NCI-H510A (cell line): Measurements from ENCODE around the gene POLR3K.
"Not testable (repeated sequence)": the region's sequence is repeated elsewhere in the genome, so short reads cannot be mapped to it uniquely, and the experiment has no call there.

Experiments
- DNase-seq: peaks from one replicate; lab custom pipeline; 2025; lab: John Stamatoyannopoulos, UW

POLR3K gene

GRCh38 chr16:42691-43090 lies 10.7 kb downstream of the POLR3K start:
- DNase-seq: no peak

DNA sequence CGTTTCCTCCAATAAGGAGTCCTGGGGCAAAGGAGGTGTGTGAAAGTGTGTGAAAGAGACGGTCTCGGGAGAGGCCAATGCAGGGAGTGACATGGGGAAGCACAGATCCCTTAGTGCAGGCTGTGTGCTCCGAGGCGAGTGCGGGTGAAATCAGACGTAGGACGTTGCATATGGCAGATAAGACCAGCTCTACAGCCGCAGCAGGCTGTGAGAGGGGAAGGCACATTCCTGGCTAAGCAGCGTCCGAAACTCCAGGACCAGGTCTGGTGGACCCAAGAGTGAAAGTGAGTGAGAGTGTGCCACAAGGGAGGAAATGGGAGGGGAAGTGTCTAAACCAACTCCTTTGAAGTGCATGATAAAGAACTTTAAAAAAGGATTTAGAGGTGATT lies 11.3 kb downstream of the POLR3K start:
- no peak for DNase-seq

GRCh38 chr16:41439-42068 lies 11.9 kb downstream of the POLR3K start:
- DNase-seq: no peak

DNA sequence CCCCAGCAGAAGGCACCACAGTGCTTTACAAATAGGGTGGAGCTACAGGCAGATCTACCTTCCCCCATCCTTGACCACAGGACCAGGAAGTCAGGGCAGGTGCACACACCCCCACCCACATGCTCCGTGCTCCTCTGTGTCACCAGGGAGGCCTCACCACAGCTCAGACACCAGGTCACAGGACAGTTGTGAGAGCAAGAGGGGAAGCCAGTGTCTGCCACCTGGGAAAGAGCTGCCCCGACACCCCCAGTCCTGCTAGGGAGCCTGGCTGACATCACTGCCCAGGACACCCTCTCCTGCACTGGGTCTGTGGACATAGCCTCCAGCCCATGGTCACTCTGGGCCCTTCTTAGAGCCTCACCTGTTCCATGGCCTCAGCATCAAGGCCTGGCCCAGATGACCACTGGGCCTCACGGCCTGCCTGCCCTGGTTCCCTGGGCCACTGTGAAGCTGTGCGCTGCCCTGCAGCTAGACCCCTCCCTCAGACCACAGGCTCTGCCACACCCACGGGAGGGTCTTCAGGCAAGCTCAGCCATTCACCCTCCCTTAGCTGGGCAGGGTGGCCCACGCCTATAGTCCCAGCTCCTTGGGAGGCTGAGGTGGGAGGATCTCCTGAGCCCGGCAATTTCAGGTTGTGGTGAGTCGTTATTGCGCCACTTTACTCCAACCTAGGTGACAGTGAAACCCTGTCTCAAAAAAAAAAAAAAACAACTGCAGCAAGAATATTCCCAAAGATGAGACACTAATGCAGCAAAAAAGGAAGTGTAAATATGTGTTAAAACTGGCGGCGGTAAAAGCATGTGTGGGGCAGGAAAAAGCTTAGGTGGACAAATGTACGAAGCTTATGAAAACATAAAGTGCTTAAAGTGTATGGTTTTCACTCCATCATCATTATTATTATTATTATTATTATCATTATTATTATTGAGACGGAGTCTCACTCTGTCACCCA lies 14.2 kb downstream of the POLR3K start:
- DNase-seq: peak; percentile 32

DNA sequence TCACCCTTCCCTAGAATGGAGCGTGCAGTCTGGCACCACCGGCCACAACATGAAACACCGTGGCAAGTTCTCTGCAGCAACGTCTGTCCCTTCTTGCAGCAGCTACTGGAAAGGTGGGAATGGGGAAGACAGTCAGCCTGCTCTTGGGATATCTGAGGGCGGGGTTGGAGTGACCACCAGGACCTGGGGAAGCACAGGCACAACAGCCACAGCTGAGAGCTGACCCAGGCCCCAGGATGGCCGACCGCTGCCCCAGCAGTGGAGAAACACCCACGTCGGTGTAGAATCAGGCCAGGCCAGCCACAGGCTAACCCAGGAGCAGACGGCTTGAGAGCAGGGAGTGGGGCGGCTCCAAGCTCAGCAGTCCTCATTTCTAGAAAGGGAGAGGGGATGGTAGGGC lies 15.2 kb downstream of the POLR3K start:
- not testable (repeated sequence) for DNase-seq

- DNase-seq: no peak
Measured at GRCh38 chr16:37511-37910, 15.9 kb downstream of the POLR3K start.

- no peak for DNase-seq
Measured at GRCh38 chr16:36336-36984, 16.9 kb downstream of the POLR3K start.

GRCh38 chr16:35678-36305 lies 17.6 kb downstream of the POLR3K start:
- DNase-seq: no peak

DNA sequence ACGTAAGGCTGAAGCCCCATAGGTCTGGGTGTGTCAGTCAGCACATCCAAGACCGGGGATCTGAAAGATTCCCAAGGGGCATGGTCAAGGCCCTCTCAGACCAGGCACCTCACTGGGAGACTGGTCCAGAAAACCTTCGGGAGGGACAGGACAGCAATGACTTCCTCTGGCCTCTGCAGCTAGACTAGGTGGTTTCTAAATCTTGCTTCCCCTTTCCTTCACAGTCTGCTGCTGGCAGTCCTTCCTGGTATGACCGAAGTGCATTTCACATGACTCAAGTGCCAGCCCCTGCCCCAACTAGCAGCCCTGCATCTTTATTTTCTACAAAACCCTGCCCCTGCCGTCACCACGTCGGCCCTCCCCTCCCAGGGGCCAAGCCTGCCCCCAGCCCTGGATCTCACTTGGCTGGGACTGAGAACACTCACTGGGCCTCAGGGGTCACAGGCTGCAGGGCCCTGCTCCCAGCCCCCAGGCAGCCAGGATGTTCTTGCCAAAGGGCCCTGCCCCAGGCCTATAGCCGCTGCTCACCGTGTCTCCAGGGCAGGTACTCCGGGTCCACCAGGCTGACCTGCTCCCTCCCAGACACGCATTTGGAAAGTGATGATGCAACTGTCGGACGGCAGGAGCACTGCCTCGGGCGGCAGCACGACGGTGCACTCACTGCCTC lies 18.3 kb downstream of the POLR3K start:
- DNase-seq: no peak

DNA sequence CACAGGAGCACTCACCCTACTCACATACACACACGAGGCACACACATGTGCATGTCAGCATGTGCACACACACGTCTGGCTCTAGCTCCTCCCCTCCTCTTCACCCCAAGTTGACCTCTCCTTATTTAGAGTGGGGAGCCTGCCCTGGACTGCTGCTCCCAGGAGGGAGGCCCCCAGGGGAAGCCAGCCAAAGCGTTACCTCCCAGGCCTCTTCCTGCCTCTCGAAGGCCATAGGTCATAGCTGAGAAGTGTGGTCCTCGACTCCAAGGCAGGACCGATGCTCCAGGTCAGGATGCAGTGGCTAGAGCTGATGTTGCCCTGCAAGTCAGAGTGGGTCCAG lies 18.8 kb downstream of the POLR3K start:
- no peak for DNase-seq

DNA sequence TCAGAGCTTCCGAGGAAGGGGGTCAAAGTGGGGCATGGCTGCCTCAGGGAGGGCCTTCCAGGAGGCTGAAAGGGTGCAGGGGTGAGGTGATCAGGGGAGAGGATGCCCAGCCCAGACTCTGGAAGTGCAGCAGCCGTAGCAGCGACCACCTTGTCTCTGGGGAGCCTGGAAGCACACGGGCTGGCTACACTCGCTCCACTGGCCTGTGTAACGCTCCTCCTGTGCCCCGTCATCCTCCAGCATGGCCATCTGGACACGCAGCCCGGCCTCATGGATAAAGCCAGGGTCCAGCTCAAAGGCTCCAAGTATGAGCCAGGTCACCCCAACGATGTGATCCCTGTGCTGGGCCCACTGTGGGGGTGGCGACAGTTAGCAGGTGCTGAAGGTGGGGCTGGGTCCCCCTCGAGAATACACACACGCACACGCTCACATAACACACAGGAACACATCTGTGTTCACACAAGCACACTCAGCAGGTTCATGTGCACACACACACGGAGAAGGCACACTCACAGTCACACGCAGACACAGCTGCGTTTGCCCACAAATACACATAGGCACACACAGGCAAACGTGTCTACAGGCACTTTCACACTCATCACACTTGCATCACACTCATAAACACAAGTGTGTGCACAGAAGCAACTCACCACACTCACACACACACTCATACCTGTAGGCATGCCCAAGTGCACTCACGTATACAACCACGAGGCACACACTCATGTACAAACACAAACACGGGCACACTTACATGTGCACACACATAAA lies 19.3 kb downstream of the POLR3K start:
- DNase-seq: no peak

DNA sequence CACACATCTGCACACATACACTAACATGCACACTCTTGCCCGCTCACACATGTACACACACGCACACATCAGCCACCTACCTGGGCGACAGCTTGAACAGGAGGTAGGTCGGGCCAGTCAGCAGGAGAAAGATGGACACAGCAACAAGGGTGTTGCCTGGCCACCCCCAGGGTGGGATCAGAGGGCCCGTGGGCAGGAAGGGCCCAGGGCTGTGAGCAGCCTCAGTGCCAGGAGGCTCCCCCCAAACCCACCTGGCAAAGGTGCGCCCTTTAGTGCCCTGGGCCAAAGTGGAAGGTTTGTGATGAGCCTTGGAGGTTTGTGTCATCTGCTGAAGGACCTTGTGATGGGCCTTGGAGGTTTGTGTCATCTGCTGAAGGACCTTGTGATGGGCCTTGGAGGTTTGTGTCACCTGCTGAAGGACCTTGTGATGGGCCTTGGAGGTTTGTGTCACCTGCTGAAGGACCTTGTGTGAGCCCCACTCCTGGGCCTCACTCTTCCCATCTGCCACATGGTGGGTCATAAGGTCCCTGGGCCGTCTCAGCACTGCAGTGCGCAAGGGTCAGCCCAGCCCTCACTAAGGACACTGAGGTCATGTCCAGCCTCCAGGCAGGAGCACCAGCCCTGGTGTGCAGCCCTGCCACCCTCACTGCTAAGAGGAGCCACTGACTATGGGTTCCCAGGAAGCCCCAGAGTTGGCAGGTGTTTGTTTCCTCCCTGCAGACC lies 20.1 kb downstream of the POLR3K start:
- DNase-seq: not testable (repeated sequence)

GRCh38 chr16:30627-31026 lies 22.8 kb downstream of the POLR3K start:
- not testable (repeated sequence) for DNase-seq

DNA sequence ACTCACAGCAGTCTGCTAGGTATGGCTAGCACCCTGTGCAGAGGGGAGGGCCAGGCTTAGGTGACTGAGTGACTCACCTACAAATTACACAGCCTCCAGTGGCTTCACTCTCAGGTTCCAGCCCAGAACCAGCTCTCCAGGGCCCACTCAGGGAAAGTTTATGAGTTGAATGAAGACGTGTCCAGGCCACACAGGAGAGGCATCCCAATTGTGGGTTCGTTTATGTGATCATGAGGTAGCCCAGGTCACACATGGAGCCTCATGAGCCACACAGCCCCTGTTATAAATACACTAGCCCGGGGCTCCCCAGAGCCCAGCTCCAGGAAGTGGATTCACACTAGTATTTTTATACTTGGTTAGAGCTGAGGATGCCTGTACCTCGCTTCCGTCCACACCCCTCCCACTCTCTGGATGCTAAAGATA lies 27.5 kb downstream of the POLR3K start:
- not testable (repeated sequence) for DNase-seq

- not testable (repeated sequence) for DNase-seq
Measured at GRCh38 chr16:24151-24550, 29.3 kb downstream of the POLR3K start.

DNA sequence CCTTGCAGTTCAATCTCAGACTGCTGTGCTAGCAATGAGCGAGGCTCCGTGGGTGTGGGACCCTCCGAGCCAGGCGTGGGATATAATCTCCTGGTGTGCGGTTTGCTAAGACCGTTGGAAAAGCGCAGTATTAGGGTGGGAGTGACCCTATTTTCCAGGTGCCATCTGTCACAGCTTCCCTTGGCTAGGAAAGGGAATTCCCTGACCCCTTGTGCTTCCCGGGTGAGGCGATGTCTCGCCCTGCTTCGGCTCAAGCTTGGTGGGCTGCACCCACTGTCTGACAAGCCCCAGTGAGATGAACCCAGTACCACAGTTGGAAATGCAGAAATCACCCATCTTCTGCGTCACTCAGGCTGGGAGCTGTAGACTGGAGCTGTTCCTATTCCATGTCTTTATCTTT lies 32.5 kb downstream of the POLR3K start:
- not testable (repeated sequence) for DNase-seq

DNA sequence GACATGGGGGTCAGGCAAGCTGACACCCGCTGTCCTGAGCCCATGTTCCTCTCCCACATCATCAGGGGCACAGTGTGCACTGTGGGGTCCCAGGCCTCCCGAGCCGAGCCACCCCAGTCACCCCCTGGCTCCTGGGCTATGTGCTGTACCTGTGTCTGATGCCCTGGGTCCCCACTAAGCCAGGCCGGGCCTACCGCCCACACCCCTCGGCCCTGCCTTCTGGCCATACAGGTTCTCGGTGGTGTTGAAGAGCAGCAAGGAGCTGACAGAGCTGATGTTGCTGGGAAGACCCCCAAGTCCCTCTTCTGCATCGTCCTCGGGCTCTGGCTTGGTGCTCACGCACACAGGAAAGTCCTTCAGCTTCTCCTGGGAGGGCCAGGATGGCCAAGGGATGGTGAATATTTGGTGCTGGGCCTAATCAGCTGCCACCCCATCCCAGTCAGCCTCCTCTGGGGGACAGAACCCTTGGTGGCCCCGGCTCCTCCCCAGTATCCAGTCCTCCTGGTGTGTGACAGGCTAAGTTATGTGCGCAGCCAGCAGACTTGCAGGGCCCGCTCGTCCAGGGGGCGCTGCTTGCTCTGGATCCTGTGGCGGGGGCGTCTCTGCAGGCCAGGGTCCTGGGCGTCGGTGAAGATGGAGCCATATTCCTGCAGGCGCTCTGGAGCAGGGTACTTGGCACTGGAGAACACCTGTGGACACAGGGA lies 36.2 kb downstream of the POLR3K start:
- not testable (repeated sequence) for DNase-seq

- DNase-seq: peak; percentile 36
Measured at GRCh38 chr16:10772-11171, 42.6 kb downstream of the POLR3K start.

DNA sequence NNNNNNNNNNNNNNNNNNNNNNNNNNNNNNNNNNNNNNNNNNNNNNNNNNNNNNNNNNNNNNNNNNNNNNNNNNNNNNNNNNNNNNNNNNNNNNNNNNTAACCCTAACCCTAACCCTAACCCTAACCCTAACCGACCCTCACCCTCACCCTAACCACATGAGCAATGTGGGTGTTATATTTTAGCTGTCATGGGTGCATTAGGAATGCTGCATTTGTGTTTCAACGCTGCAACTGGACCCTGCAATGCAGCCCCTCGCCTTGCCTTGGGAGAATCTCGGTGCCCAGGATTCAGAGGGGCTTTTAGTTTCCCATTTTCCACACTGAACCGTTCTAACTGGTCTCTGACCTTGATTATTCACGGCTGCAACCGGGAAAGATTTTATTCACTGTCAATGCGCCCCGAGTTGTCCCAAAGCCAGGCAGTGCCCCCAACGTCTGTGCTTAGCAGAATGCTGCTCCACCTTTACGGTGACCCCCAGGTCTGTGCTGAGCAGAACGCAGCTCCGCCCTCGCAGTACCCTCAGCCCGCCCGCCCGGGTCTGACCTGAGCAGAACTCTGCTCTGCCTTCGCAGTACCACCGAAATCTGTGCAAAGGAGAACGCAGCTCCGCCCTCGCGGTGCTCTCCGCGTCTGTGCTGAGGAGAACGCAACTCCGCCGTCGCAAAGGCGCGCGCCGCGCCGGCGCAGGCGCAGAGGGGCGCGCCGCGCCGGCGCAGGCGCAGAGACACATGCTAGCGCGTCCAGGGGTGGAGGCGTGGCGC lies 43.3 kb downstream of the POLR3K start:
- no peak for DNase-seq
